Activated T-cell treated with anti-CD3 and anti-CD28 coated beads for 4 hours (primary cell): Measurements from ENCODE around the gene CASZ1.

Source experiments
- DNase-seq: peaks from one replicate; pipeline ENCODE4 v3.0.0-alpha.2; 2020

CASZ1 gene

GRCh38 chr1:10824821-10825540 is 28.5 kb upstream of the CASZ1 start:
- DNase-seq, result no peak

DNA sequence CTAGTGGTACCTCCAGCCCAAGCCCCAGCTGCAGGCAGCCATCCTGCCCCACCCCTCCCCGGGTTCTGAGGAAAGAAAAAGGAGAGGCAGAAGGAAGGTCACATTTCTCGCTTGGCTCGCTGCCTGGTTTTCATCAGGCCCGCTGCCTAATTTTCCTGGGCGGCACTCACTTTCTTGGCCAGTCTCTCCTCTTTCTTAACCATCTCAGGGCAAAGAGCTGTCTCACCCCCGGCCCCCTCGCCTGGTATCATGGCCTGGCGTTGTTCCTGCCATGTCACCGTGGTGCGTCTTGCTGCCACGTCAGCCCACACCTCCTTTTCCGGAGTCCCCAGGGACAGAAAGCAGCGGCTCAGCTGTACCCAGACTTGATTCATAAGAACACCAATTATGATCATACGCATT is 26.6 kb upstream of the CASZ1 start:
- DNase-seq, result no peak

DNA sequence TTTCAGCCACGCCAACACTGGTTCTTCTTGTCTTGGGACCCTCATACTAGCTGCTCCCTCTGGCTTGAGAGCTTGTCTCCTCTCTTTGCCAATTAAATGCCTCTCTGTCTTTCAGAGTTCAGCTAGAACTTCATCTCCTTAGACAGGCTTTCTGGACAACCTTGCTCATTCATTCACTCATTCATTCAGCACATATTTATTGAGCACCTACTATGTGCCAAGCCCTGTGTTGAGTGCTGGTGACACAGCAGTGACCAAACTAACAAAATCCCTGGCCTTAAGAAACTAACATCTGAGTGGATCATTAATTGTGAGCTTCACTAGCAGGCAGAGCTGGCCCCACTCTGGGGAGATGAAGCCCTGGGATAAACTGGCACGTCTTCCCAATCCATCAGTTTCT is 24.9 kb upstream of the CASZ1 start:
- DNase-seq, result no peak

DNA sequence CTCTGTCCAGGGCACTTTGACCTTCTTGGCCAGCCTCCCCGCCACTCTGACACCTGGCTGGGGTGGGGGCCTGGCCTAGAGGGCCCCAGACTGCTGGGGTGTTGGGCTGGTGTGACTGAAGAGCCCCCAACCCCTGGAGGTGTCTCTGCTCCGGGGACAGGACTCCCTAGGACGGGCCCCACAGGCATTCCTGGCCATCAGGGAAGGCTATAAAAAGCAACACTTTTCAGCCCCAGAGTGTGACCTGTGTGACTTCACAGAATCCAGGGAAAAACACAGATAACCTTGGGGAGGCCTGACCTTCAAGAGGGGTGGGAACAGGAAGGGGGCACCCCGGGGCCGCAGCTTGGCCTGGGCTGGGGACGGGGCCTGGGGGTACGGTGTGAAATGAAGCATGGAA is 24.0 kb upstream of the CASZ1 start:
- no peak for DNase-seq

- no peak for DNase-seq
Observed at GRCh38 chr1:10819198-10819901, 22.9 kb upstream of the CASZ1 start.

- no peak for DNase-seq
Observed at GRCh38 chr1:10818262-10819197, 22.1 kb upstream of the CASZ1 start.

- DNase-seq, result no peak
Observed at GRCh38 chr1:10816743-10817369, 20.4 kb upstream of the CASZ1 start.

- no peak for DNase-seq
Observed at GRCh38 chr1:10816233-10816632, 19.8 kb upstream of the CASZ1 start.

- no peak for DNase-seq
Observed at GRCh38 chr1:10815858-10816195, 19.4 kb upstream of the CASZ1 start.

DNA sequence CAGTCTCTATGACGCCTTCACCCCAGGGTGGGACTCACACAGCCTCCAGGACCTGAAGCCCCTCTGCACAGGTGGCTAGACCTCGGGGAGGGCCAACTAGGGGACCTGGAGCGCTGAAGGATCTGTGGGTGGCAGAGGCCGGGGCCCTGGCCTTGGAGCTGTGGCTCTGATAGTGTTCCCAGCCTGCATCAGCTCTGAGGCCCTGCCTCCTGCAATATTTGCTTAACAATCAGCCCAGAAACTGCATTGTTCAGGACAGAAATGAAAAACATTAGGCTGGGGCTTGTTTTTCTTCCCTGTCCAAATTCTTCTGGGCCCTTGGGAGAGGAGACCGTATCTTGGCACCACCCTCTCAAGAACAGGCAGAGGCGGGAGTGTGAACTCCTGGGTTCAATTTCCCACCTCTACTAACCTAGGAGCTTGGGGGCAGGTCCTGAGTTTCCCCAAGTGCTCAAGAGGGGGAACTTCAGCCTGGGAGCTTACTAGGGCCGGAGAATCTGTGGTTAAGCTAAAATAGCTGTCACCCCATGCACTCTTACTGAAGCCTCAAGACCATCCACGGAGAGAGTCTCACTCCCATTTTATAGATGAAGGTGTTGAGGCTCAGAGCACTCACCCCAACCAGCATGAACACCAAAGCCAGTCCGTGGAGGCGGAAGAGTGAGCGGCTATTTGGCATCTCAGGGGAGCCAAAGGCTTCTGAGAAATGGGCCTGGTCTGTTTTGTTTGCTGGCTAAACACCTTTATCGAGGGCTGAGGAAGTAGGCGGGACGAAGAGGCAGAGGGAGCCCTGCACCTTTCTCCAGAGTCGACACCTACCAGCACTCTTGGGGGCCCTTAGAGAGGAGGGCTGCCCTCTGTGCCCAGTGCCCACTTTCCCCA is 18.8 kb upstream of the CASZ1 start:
- no peak for DNase-seq

- DNase-seq, result no peak
Observed at GRCh38 chr1:10814312-10814711, 17.9 kb upstream of the CASZ1 start.

DNA sequence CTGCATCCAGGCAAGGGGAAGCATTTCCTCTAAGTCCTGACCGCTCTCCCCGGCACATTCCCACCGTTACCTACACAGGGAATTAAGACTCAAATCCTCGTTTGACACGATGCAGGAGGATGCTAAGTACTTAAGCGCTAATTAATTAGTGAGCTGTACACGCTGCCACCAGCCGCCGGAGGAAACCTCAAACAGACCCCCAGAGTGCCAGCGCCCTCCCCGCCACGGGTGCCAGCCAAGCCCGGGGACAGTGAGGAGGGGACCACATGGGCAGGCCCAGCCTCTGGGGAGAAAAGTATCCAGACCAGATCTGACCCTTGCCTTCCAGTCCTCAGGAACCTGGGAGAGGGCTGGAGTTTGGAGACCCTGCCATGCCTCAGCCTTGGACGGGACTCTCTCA is 17.4 kb upstream of the CASZ1 start:
- no peak for DNase-seq

- DNase-seq, result no peak
Observed at GRCh38 chr1:10812387-10812915, 16.0 kb upstream of the CASZ1 start.

GRCh38 chr1:10808441-10808840 is 12.0 kb upstream of the CASZ1 start:
- DNase-seq, result no peak

DNA sequence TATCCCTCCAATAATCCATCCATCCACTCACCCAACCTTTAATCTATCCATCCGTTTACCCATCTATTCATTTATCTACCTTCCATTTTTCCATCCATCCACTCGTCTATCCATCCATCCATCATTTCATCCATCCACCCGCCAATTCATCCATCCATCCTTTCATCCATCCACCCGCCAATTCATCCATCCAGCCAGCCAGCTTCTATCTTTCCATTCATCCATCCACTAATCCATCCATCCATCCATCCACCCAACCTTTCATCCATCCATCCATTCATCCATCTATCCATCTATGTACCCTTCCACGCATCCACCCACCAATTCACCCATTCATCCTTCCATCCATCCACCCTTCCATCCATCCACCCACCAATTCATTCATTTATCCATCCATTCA is 10.5 kb upstream of the CASZ1 start:
- no peak for DNase-seq

- no peak for DNase-seq
Observed at GRCh38 chr1:10803971-10804820, 7.8 kb upstream of the CASZ1 start.

- DNase-seq, result no peak
Observed at GRCh38 chr1:10802944-10803715, 6.7 kb upstream of the CASZ1 start.

DNA sequence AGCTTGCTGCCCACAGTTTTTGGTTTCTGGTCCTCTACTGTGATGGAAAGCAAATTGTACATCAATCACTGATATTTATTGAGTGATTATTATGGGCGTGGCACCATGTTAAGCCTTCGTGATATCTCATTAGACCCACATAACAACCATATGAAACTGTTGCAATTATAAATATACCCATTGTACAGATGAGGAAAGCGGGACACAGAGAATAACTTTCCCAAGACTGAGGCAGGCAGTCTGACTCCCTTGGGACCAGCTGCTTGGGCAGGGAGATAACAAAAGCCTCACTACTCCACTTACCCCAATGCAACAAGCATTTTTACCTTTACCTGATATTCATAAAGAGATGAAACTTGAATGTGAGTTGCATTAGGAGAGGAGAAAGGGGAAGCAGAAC is 4.3 kb upstream of the CASZ1 start:
- DNase-seq, result no peak

GRCh38 chr1:10799726-10800125 is 3.3 kb upstream of the CASZ1 start:
- no peak for DNase-seq
